MG63 (cell line): ENCODE data around the gene MYO1C. TPM values are rescaled to one million over a fixed set of nuclear protein-coding genes. Genes with fewer than 3 reads are reported as not detected.

Source experiments
- DNase-seq: peaks from one replicate; pipeline ENCODE4 v3.0.0-alpha.2; 2020
- H3K27me3 ChIP-seq: fragments of 250-450 bp; sonication (Bioruptor Pico); 2 replicates; pipeline ENCODE4 v1.5.1; 2020; ENCODE audit warnings: mild to moderate bottlenecking, moderate library complexity
- H3K36me3 ChIP-seq: fragments of 250-450 bp; sonication (Bioruptor Pico); 2 replicates; pipeline ENCODE4 v1.5.1; 2020; ENCODE audit warnings: mild to moderate bottlenecking, moderate library complexity
- H3K4me3 ChIP-seq: fragments of 250-450 bp; sonication (Bioruptor Pico); 2 replicates; pipeline ENCODE4 v1.5.1; 2020; ENCODE audit warnings: mild to moderate bottlenecking, moderate library complexity
- H3K9me3 ChIP-seq: fragments of 250-450 bp; sonication (Bioruptor Pico); 2 replicates; pipeline ENCODE4 v1.5.1; 2020; ENCODE audit warnings: mild to moderate bottlenecking, moderate library complexity
- total RNA-seq: library from RNA; depleted of rRNA; stranded (reverse); fragments of >200 nt; shearing (Covaris generic); gene quantifications from 2 replicates; pipeline ENCODE4 v1.2.3, GENCODE V29; 2014; ENCODE audit warnings: low replicate concordance

Gene MYO1C
- total RNA-seq, 1 experiment from 2014 or later = 75.2 TPM

DNA sequence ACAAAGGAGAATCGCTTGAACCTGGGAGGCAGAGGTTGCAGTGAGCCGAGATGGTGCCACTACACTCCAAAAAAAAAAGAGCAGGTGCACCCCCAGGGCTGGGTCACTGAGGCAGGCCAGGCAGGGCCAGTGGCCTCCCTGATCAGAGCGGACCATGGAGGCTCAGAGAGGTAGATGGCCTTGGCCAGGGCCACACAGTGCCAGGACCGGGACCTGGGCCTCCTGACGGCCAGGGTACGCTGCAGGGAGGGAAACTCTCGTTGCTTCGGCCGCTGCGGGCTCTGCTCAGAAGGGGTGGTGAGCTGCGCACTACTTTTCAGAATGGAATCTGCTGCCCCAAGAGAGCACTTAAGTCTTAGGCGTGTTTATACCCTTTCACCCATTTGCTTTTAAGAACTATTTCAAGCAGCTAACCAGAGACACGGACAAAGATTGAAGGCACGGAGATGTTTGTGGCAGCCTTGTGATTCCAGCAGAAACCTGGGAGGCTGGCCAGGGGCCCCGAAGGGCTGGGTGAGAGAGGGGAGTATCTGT, 17.1 kb downstream of the MYO1C start:
- Histone ChIP-seq H3K4me3 (no peak overlapping the region), H3K9me3 (no peaks in the 10 kb centered on the region), H3K27me3 (no peaks in the 10 kb centered on the region), H3K36me3 (no peaks in the 10 kb centered on the region; the same call in 1 of the 2 replicates)
- DNase-seq = no peak

- DNase-seq = no peak
- H3K36me3 ChIP-seq = no peaks in the 10 kb centered on the region; the same call in 1 of the 2 replicates
- H3K4me3 ChIP-seq = no peak overlapping the region
- H3K9me3 ChIP-seq = no peaks in the 10 kb centered on the region
- no peaks in the 10 kb centered on the region for H3K27me3 ChIP-seq
These were observed 17.9 kb downstream of the MYO1C start for GRCh38 chr17:1474402-1475189.

DNA sequence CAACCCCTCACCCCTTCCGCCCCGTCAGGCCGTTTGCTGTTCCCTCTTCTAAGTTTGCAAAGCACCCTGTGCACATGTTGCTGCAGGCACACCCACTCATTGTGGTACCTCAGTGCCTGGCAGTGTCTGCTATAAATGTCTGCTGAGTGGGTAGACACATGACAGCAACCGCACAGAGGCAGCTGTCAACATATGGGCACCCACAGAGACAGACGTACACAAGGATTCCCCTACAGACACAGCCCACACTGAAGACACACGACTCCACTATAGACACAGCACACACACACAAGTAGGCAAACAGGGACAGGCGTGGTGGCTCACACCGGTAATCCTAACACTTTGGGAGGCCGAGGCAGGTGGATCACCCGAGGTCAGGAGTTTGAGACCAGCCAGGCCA, 18.6 kb downstream of the MYO1C start:
- 0 out of 2 replicates have a peak, but pooled peaks cover 2% of the 10 kb centered on the region for H3K36me3 ChIP-seq
- no peaks in the 10 kb centered on the region for H3K9me3 ChIP-seq
- H3K27me3 ChIP-seq = no peaks in the 10 kb centered on the region
- no peak overlapping the region for H3K4me3 ChIP-seq
- no peak for DNase-seq

DNA sequence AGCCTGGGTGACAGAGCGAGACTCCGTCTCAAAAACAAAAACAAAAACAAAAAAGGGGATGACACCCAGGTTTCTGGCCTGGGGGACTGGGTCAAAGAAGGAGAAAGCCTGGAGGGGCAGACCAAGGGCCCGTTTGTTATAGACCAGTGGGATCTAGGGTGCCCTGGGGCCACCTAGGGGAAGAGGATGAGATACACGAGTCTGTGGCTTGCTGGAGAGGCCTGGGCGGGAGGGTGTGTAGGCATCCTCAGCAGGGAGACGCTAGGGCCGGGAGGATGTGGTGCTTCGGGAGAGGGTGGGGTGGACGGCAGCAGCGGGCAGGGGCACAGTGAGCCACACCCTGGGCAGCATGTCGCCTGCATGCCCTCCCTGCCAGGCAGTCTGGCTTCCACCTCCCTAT, 19.3 kb downstream of the MYO1C start:
- no peak for DNase-seq
- H3K36me3 ChIP-seq = 0 out of 2 replicates have a peak, but pooled peaks cover 2% of the 10 kb centered on the region

GRCh38 chr17:1471911-1472821, 20.3 kb downstream of the MYO1C start:
- H3K27me3 ChIP-seq = no peaks in the 10 kb centered on the region
- DNase-seq = no peak
- no peak overlapping the region for H3K4me3 ChIP-seq
- 0 out of 2 replicates have a peak, but pooled peaks cover 2% of the 10 kb centered on the region for H3K36me3 ChIP-seq
- H3K9me3 ChIP-seq = no peaks in the 10 kb centered on the region

More for the DNA sequence above, 19.3 kb downstream of the MYO1C start:
- Histone ChIP-seq H3K9me3 (no peaks in the 10 kb centered on the region), H3K27me3 (no peaks in the 10 kb centered on the region), H3K4me3 (no peak overlapping the region)

DNA sequence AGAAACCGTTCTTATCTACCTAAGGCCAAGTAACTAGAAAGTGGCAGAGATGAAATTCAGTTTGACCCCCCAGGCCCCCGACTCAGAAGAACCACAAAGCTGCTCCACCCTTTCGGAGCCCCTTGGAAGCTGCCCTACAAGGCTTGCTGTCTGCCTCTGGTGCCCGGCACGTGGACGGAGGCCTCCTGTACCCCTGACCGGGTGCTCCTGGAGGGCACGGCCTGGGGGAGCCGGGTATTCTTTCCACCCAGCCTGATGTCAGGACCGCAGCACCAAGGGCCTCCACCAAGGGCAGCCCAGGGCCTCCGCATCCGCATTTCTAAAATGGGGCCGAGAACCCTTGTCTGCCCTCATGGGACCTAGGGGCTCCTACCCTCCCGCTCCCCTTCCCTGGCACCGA, 21.0 kb downstream of the MYO1C start:
- no peak for DNase-seq
- H3K36me3 ChIP-seq = 0 out of 2 replicates have a peak, but pooled peaks cover 2% of the 10 kb centered on the region

DNA sequence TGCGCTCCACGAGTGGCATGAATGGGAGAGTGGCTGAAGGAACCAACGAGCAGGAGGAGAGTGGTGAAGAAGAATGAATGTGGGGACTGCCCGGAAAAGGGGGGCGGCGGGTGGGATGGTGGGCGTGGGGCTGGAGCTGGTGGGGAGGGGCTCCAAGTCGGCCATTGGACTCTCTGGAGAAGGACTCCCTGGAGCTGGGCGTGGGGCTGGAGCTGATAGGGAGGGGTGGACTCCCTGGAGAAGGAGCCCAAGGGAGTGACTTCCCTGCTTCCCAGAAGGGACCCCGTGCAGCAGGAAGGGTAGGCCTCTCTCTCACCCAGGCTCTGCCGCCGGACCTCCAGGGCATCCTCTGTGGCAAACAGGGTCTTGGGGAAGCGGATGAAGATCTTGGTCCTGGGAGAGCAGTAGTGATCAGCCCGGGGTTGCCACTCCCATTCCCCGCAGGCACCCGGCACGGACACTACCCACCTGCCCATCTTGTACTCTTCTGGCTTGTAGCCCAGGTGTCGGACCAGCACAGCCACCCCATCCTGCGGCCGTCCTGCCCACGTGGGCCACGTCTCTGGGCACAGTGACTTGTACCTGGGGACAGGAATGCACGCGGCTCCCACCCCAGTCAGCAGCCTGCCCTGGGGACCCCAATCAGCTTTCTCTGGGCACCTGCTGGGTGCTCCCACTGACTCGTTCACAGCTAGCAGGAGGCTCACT, 21.6 kb downstream of the MYO1C start:
- no peak for DNase-seq
- H3K27me3 ChIP-seq = no peaks in the 10 kb centered on the region
- 0 out of 2 replicates have a peak, but pooled peaks cover 2% of the 10 kb centered on the region for H3K36me3 ChIP-seq
- H3K4me3 ChIP-seq = no peak overlapping the region
- no peaks in the 10 kb centered on the region for H3K9me3 ChIP-seq

More for the DNA sequence above, 21.0 kb downstream of the MYO1C start:
- H3K9me3 ChIP-seq = no peaks in the 10 kb centered on the region
- no peak overlapping the region for H3K4me3 ChIP-seq
- no peaks in the 10 kb centered on the region for H3K27me3 ChIP-seq

DNA sequence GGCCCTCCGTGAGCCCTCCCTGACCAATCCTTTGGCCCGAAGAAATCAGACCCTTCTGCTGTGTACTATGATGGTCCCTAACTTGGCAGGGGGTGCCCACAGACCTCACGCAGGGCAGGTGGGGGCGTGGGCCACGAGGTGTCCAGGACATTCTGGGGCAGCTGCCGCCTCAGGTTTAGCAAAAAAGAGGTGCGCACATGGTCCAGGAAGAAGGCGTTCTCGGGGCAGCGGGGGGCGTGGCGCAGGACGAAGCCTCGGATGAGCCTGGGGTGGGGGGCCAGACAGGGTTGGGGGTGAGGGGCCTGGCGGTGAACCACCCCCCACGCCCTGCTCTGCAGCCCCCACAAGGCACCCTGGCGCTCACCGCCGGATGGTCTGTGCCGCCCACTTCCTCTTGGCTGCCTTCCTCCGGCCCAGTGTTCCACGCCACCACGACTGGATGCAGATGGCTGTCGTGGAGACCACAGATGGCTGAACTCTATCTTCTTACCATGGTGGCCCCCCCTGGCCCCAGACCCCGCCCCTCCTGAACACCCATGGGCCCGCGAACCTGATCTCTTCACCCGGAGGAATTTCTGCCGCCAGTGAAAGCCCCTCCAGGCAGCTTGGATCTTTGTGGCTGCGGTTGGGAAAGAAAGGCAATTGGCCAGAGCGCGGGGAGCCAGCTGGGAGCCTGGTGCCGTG, 22.3 kb downstream of the MYO1C start:
- no peak overlapping the region for H3K4me3 ChIP-seq
- DNase-seq = no peak
- H3K27me3 ChIP-seq = no peaks in the 10 kb centered on the region
- H3K9me3 ChIP-seq = no peaks in the 10 kb centered on the region
- H3K36me3 ChIP-seq = 0 out of 2 replicates have a peak, but pooled peaks cover 2% of the 10 kb centered on the region

DNA sequence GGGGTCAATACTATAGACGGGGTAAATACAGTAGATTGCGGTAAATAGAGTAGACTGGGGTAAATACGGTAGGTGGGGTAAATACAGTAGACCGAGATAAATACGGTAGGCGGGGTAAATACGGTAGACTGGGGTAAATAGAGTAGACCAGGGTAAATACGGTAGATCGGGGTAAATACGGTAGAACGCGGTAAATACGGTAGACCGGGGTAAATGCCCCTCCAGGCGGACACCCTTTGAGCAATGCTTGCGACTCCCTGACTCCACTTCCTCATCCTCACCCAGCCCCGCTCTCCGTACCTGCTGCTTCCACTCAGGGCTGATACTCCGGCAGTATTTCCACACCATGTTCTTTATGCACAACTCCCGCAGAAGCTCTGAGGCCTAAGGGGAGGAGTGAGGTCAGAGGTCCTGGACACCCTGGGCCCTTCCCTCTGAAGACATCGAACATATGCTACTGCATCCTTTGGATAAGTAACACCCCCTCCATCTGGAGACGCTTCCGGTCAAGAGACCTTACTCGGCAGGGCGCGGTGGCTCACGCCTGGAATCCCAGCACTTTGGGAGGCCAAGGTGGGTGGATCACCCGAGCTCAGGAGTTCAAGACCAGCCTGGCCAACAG, 23.1 kb downstream of the MYO1C start:
- Histone ChIP-seq H3K4me3 (no peak overlapping the region), H3K9me3 (no peaks in the 10 kb centered on the region), H3K27me3 (no peaks in the 10 kb centered on the region), H3K36me3 (0 out of 2 replicates have a peak, but pooled peaks cover 2% of the 10 kb centered on the region)
- no peak for DNase-seq

DNA sequence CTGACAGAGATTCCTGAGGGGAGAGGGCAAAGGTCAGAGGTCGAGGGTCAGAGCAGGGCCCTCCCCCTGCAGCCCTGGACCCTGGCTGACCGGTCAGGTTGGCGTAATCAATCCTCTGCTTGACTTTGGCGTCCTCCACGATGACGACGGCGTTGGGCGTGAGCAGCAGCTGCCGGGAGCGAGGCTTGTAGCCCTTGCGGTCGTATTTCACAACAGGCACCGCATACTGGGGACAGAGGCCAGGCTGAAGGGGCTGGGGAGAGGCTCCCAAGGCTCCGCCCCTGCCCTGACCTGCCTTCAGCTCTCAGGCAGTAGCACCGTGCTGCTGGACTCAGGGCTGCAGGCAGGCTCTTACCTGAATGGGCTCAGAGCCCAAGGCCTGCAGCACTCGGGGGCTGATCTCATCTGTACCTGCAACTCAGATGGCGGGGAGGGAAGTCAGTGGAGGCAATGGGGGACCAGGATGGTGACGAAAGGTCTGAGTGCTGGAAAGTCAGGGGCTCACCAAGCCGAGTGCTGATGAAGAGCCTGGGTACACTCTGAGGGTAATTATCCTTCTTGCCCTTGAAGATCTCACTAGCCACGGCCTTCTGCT, 24.5 kb downstream of the MYO1C start:
- 0 out of 2 replicates have a peak, but pooled peaks cover 2% of the 10 kb centered on the region for H3K36me3 ChIP-seq
- H3K4me3 ChIP-seq = no peak overlapping the region
- DNase-seq = no peak
- H3K27me3 ChIP-seq = no peaks in the 10 kb centered on the region
- H3K9me3 ChIP-seq = no peaks in the 10 kb centered on the region

- Histone ChIP-seq H3K9me3 (no peaks in the 10 kb centered on the region), H3K36me3 (0 out of 2 replicates have a peak, but pooled peaks cover 2% of the 10 kb centered on the region)
These were observed 25.2 kb downstream of the MYO1C start for GRCh38 chr17:1467258-1467657.

DNA sequence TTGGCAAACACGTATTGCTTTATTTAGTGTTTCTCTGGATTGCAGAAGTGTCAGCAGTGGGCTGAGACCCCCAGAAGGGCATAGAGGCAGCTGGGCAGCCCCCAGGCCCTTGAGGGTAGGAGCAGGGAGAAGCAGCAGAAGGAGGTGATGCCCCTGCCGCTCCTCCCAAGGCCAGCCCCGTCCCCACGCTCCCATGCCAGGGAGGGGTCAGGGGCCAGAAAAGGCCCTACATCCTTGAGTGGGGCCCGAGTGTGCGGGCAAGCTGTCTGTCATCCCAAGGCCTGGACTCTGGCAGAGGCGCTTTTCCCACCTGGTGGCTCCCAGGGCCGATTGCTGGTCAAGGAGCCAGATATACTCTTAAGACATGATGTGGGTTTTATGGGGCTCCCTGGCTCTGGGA, 28.3 kb downstream of the MYO1C start:
- Histone ChIP-seq H3K27me3 (no peaks in the 10 kb centered on the region), H3K4me3 (no peak overlapping the region), H3K9me3 (no peaks in the 10 kb centered on the region), H3K36me3 (0 out of 2 replicates have a peak, but pooled peaks cover 2% of the 10 kb centered on the region)
- no peak for DNase-seq

More at GRCh38 chr17:1467258-1467657, 25.2 kb downstream of the MYO1C start:
- H3K27me3 ChIP-seq = no peaks in the 10 kb centered on the region
- no peak for DNase-seq
- no peak overlapping the region for H3K4me3 ChIP-seq

- Histone ChIP-seq H3K9me3 (no peaks in the 10 kb centered on the region), H3K4me3 (no peak overlapping the region), H3K27me3 (no peaks in the 10 kb centered on the region), H3K36me3 (no peaks in the 10 kb centered on the region)
- no peak for DNase-seq
These were observed 30.0 kb downstream of the MYO1C start for GRCh38 chr17:1462164-1463112.
